NCI-H1417 (cell line): ENCODE data around the gene GMPPA.

Source experiments
- DNase-seq, 3 experiments: peaks; one replicate each; lab custom pipeline; 2025; lab: John Stamatoyannopoulos, UW

The GMPPA gene

GRCh38 chr2:219498280-219499057 lies at the start of gene GMPPA:
TSS of gene GMPPA (plus strand) at chr2:219498891. CDS start at chr2:219499976, 1,085 bp downstream.
- DNase-seq, result peak; percentile 87 to 97 (median 92)

GRCh38 chr2:219449609-219450008 lies 49.1 kb upstream of the GMPPA start:
- no peak for DNase-seq

GRCh38 chr2:219451661-219452360 lies 46.9 kb upstream of the GMPPA start:
- no peak for DNase-seq

- no peak for DNase-seq
Observed at GRCh38 chr2:219452361-219453317, 46.1 kb upstream of the GMPPA start.

- DNase-seq, result peak in 1 of 3 experiments; percentile 34
Observed at GRCh38 chr2:219453671-219454590, 44.8 kb upstream of the GMPPA start.

- DNase-seq, result no peak
Observed at GRCh38 chr2:219455581-219455980, 43.1 kb upstream of the GMPPA start.

- peak in 1 of 3 experiments; percentile 15 for DNase-seq
Observed at GRCh38 chr2:219457784-219458369, 40.8 kb upstream of the GMPPA start.

- no peak for DNase-seq
Observed at GRCh38 chr2:219458996-219459395, 39.7 kb upstream of the GMPPA start.

GRCh38 chr2:219459460-219460311 lies 39.0 kb upstream of the GMPPA start:
- DNase-seq, result peak in 2 of 3 experiments; percentile 35 to 59

- DNase-seq, result peak in 2 of 3 experiments; percentile 55 to 76
Observed at GRCh38 chr2:219460424-219460926, 38.2 kb upstream of the GMPPA start.

GRCh38 chr2:219461047-219461514 lies 37.6 kb upstream of the GMPPA start:
- DNase-seq, result no peak

GRCh38 chr2:219461669-219462068 lies 37.0 kb upstream of the GMPPA start:
- no peak for DNase-seq

GRCh38 chr2:219462349-219462748 lies 36.3 kb upstream of the GMPPA start:
- DNase-seq, result no peak

GRCh38 chr2:219464286-219465032 lies 34.2 kb upstream of the GMPPA start:
- DNase-seq, result no peak

- DNase-seq, result no peak
Observed at GRCh38 chr2:219465659-219466561, 32.8 kb upstream of the GMPPA start.

- DNase-seq, result no peak
Observed at GRCh38 chr2:219466816-219467735, 31.6 kb upstream of the GMPPA start.

- DNase-seq, result no peak
Observed at GRCh38 chr2:219467736-219468075, 31.0 kb upstream of the GMPPA start.
